Ascending aorta (tissue), 2 donors: ENCODE results near the gene RSF1. TPM values are rescaled to one million over a fixed set of nuclear protein-coding genes. Genes with fewer than 3 reads are reported as not detected.

ENCODE experiments used
- DNase-seq, 2 donors: peaks; one replicate each; pipeline ENCODE4 v3.0.0-alpha.2; 2019; ENCODE audit warnings: low spot score in 2 of 2
- H3K27ac ChIP-seq, 2 donors: fragments of 200-600 bp; sonication (generic); one replicate each; pipeline ENCODE4 v1.5.1; 2016 to 2017; ENCODE audit warnings: mild to moderate bottlenecking in 1 of 2
- H3K27me3 ChIP-seq: fragments of 200-600 bp; sonication (generic); one replicate; pipeline ENCODE4 v1.5.1; 2017
- H3K36me3 ChIP-seq, 2 donors: fragments of 200-600 bp; sonication (generic); one replicate each; pipeline ENCODE4 v1.5.1; 2016
- H3K4me1 ChIP-seq, 2 donors: fragments of 200-600 bp; sonication (generic); one replicate each; pipeline ENCODE4 v1.5.1; 2016 to 2017; ENCODE audit warnings: mild to moderate bottlenecking in 1 of 2
- H3K4me3 ChIP-seq, 2 donors: fragments of 200-600 bp; sonication (generic); one replicate each; pipeline ENCODE4 v1.5.1; 2016 to 2017; ENCODE audit warnings: mild to moderate bottlenecking in 1 of 2
- H3K9me3 ChIP-seq, 2 donors: fragments of 200-600 bp; sonication (generic); one replicate each; pipeline ENCODE4 v1.5.1; 2016
- intact Hi-C: fragments of 100-400 bp; cut with DNase I; formaldehyde crosslinking; loops from one replicate; pipeline ENCODE4 v1.15.1; 2023
- total RNA-seq: library from RNA; depleted of rRNA; stranded (reverse); fragments of >200 nt; gene quantifications from one replicate; pipeline ENCODE4 v1.1.0, GENCODE V29; 2016
- TF ChIP-seq, protein P1 (sequence below), 3 experiments: fragments of 200-600 bp in 2 of 3; fragments of 450-650 bp in 1 of 3; sonication (generic) in 2 of 3; IDR thresholded peaks; one replicate each; pipeline ENCODE4 v1.5.1; 2016 to 2019; ENCODE audit warnings: antibody characterized with exemption in 3 of 3, mild to moderate bottlenecking in 1 of 3, moderate library complexity in 1 of 3

RSF1 gene
- total RNA-seq, 1 donor from 2014 or later, result 17.8 TPM

DNA sequence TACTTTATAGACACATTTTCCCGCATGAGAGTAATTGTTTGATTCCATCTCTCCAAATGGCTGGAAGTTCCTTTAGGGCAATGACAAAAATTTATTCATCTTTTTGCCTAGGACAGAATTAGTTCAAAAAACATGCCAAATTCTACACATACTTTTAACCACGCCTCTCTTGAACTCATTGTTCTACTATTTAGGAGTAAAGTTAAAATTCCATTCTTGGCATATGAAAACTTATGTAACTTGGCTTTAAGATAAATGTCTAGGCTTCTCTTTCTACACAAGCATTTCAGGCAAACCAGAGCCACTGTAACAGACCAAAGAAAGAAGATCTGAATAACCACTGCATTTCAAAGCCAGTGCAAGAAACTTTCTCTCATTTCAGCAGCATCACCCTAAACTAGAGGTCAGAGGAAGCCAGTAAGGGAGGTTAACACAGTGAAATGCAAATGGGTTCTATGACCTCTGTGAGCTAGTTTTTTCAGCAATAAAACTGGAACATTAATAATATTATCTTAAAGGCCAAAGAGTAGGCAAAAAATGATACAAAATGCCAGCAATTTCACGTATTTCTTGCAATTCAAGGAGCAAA, 73.0 kb downstream of the RSF1 start:
- Histone ChIP-seq H3K27me3 (no peaks in the 10 kb centered on the region), H3K36me3 (peaks cover 0 to 3% of the 10 kb centered on the region in 2 donors), H3K4me1 (peaks cover 0 to 4% of the 10 kb centered on the region in 2 donors), H3K9me3 (no peaks in the 10 kb centered on the region), H3K4me3 (no peak overlapping the region), H3K27ac (no peak overlapping the region)
- TF ChIP-seq, protein P1, sequence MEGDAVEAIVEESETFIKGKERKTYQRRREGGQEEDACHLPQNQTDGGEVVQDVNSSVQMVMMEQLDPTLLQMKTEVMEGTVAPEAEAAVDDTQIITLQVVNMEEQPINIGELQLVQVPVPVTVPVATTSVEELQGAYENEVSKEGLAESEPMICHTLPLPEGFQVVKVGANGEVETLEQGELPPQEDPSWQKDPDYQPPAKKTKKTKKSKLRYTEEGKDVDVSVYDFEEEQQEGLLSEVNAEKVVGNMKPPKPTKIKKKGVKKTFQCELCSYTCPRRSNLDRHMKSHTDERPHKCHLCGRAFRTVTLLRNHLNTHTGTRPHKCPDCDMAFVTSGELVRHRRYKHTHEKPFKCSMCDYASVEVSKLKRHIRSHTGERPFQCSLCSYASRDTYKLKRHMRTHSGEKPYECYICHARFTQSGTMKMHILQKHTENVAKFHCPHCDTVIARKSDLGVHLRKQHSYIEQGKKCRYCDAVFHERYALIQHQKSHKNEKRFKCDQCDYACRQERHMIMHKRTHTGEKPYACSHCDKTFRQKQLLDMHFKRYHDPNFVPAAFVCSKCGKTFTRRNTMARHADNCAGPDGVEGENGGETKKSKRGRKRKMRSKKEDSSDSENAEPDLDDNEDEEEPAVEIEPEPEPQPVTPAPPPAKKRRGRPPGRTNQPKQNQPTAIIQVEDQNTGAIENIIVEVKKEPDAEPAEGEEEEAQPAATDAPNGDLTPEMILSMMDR (IDR thresholded peaks at IDR 0.05), result no peak
- DNase-seq, result no peak
- intact Hi-C loops, result no loop called here

GRCh38 chr11:77736473-77736872, 84.0 kb downstream of the RSF1 start:
- no peak for DNase-seq
- Histone ChIP-seq H3K9me3 (peaks cover 1 to 3% of the 10 kb centered on the region in 2 donors), H3K27ac (no peak overlapping the region), H3K36me3 (peaks cover 19 to 50% of the 10 kb centered on the region in 2 donors), H3K4me1 (no peaks in the 10 kb centered on the region), H3K4me3 (no peak overlapping the region), H3K27me3 (no peaks in the 10 kb centered on the region)
- TF ChIP-seq, protein P1 (IDR thresholded peaks at IDR 0.05), result no peak
- intact Hi-C loops, result no loop called here

DNA sequence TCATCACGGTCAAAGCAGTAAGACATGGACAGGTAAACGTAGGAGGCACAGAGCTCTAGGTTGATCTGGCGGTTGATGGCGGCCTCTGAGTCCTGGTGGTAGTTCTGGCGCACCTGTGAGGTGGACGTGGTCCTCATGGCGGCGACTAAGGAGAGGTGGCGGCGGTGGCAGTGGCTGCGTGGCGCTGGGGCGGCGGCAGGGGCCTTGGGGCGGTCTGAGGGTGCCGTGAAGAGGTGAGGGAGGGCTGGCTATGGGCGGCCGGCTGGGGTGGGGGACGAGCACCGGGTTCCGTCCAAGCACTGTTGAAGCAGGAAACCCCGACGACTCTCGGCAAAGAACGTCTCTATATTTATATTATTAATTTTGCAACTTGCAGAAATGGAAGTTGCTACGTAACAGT, 85.6 kb downstream of the RSF1 start:
- intact Hi-C loops, result no loop called here
- no peaks in the 10 kb centered on the region for H3K4me1 ChIP-seq
- H3K27me3 ChIP-seq, result no peaks in the 10 kb centered on the region
- no peak overlapping the region for H3K27ac ChIP-seq
- H3K9me3 ChIP-seq, result peaks cover 12% of the 10 kb centered on the region in 2 donors
- H3K4me3 ChIP-seq, result no peak overlapping the region
- no peak for DNase-seq
- TF ChIP-seq, protein P1 (IDR thresholded peaks at IDR 0.05), result no peak
- peaks cover 19 to 58% of the 10 kb centered on the region in 2 donors for H3K36me3 ChIP-seq

DNA sequence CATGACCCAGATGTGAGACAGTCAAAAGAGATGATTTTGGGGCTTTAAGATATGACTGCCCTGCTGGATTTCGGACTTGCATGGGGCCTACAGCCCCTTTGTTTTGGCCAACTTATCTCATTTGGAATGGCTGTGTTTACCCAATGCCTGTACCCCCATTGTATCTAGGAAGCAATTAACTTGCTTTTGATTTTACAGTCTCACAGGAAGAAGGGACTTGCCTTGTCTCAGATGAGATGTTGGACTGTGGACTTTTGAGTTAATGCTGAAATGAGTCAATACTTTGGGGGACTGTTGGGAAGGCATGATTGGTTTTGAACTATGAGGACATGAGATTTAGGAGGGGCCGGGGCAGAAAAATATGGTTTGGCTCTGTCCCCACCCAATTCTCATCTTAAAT, 88.4 kb downstream of the RSF1 start:
- H3K27me3 ChIP-seq, result no peaks in the 10 kb centered on the region
- H3K27ac ChIP-seq, result no peak overlapping the region
- H3K9me3 ChIP-seq, result peaks cover 12% of the 10 kb centered on the region in 2 donors
- DNase-seq, result no peak
- no peak overlapping the region for H3K4me3 ChIP-seq
- TF ChIP-seq, protein P1 (IDR thresholded peaks at IDR 0.05), result no peak
- H3K4me1 ChIP-seq, result no peaks in the 10 kb centered on the region
- intact Hi-C loops, result no loop called here
- peaks cover 14 to 42% of the 10 kb centered on the region in 2 donors for H3K36me3 ChIP-seq

GRCh38 chr11:77730789-77731188, 89.7 kb downstream of the RSF1 start:
- Histone ChIP-seq H3K4me3 (no peak overlapping the region), H3K9me3 (peaks cover 12% of the 10 kb centered on the region in 2 donors), H3K27me3 (no peaks in the 10 kb centered on the region), H3K36me3 (peaks cover 11 to 30% of the 10 kb centered on the region in 2 donors), H3K4me1 (no peaks in the 10 kb centered on the region), H3K27ac (no peak overlapping the region)
- intact Hi-C loops, result no loop called here
- TF ChIP-seq, protein P1 (IDR thresholded peaks at IDR 0.05), result no peak
- no peak for DNase-seq

DNA sequence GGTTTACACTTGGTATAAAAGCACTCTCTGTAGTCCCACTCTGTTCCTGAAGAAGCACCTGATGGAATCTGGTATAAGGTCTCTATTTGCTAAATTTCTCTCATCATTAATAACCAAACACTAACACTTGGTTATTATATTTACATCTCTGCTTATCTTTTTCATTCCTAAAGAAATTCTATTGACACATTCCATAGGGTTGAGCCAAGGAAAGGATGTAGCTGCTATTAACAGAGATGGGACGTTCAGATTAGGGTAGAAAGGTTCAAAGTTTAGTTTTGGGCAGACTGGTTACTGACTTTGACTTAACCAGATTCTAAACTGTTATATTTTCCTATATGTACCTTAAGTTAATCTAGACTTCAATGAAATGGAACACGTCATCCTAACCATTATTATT, 91.5 kb downstream of the RSF1 start:
- DNase-seq, result no peak
- Histone ChIP-seq H3K4me1 (no peaks in the 10 kb centered on the region), H3K4me3 (no peak overlapping the region), H3K27me3 (no peaks in the 10 kb centered on the region), H3K9me3 (peaks cover 12% of the 10 kb centered on the region in 2 donors), H3K27ac (no peak overlapping the region), H3K36me3 (peaks cover 13 to 27% of the 10 kb centered on the region in 2 donors)
- TF ChIP-seq, protein P1 (IDR thresholded peaks at IDR 0.05), result no peak
- intact Hi-C loops, result no loop called here
